ENCODE measurements around the gene NRP1.

The NRP1 gene

GRCh38 chr10:33333260-33334101, 986 bp downstream of the NRP1 start:
- H3K27ac ChIP-seq = no peak overlapping the region
- H3K4me3 ChIP-seq (ENCODE audit: low read depth in 1 of 2, low read length in 1 of 2) = peak overlapping the region; percentile 15 to 32

DNA sequence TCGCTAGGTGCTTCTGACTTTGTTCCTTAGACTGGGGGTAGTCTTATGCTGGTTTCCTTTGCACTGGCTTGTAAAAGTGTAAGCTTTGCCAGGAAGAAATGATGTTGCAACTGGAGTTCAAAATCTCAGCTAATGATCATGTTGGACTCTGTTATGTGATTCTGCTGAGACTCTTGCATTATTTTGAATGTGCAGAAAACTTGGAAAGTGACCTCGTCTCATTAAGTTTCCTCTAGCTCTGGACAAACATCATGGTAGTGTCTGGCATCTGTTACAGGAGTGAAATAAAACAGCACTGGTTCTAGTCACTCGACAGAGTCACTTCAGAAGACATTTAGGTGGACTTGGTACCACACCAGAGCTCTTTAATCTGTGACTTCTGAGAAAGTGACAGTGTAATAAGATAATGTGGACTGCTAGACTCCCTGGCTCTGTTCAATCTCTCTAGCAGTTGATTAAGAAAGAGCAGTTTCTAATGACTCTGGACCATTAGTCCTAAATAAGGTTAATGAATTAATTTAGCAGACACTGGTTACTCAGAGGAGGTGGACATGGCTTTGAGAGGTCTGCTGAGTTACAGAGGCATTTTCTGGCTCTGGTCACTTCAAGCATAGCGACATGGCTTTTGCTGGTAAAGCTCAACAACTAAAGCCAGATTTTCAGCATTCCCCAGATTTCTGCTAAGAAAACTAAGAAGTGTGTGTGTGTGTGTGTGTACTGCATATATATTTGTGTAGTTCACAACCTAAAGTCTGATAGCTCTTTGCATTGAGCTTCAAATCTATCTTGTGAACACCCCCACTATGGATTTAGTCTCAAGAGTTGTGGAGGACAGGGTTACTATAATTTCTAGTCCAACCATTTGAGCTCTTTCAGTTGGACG, 2.0 kb downstream of the NRP1 start:
- H3K27me3 ChIP-seq = peaks cover 86% of the 10 kb centered on the region
- H3K36me3 ChIP-seq = no peaks in the 10 kb centered on the region
- peaks cover 11 to 28% of the 10 kb centered on the region in 2 experiments for H3K4me1 ChIP-seq (ENCODE audit: control insufficient read depth in 1 of 2, insufficient read depth in 1 of 2, low read depth in 1 of 2, low read length in 1 of 2)
- no peaks in the 10 kb centered on the region for H3K9me3 ChIP-seq
- no peak for TF ChIP-seq CTCF (IDR thresholded peaks at IDR 0.05)
- no peak overlapping the region for H3K4me3 ChIP-seq (ENCODE audit: low read depth in 1 of 2, low read length in 1 of 2)
- no peak overlapping the region for H3K27ac ChIP-seq

More at GRCh38 chr10:33333260-33334101, 986 bp downstream of the NRP1 start:
- H3K4me1 ChIP-seq (ENCODE audit: control insufficient read depth in 1 of 2, insufficient read depth in 1 of 2, low read depth in 1 of 2, low read length in 1 of 2) = peaks cover 11 to 28% of the 10 kb centered on the region in 2 experiments
- H3K9me3 ChIP-seq = no peaks in the 10 kb centered on the region
- H3K27me3 ChIP-seq = peaks cover 87% of the 10 kb centered on the region
- H3K36me3 ChIP-seq = no peaks in the 10 kb centered on the region
- TF ChIP-seq CTCF (IDR thresholded peaks at IDR 0.05) = no peak

DNA sequence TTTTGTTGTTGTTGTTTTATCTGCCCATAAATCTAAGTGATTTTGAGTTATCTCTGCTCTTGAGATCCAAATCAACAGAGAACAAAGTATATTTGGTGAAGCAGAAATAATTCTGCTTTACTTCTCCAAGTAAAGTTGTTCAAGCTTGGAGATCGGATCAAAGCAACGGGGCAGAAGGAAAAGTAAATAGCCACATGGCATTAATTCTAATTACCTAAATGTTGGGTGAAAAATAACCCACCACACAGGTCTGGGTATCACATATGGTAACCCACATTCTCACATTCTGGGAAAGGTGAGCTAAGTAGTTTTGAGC, 3.1 kb downstream of the NRP1 start:
- Histone ChIP-seq H3K27ac (no peak overlapping the region), H3K27me3 (peaks cover 75% of the 10 kb centered on the region), H3K4me3 (ENCODE audit: low read depth in 1 of 2, low read length in 1 of 2) (no peak overlapping the region)

GRCh38 chr10:33330543-33331378, 3.7 kb downstream of the NRP1 start:
- H3K4me1 ChIP-seq (ENCODE audit: control insufficient read depth in 1 of 2, insufficient read depth in 1 of 2, low read depth in 1 of 2, low read length in 1 of 2) = peaks cover 8 to 22% of the 10 kb centered on the region in 2 experiments

More for the DNA sequence above, 3.1 kb downstream of the NRP1 start:
- TF ChIP-seq CTCF (IDR thresholded peaks at IDR 0.05) = no peak
- Histone ChIP-seq H3K9me3 (no peaks in the 10 kb centered on the region), H3K36me3 (no peaks in the 10 kb centered on the region), H3K4me1 (ENCODE audit: control insufficient read depth in 1 of 2, insufficient read depth in 1 of 2, low read depth in 1 of 2, low read length in 1 of 2) (peaks cover 10 to 28% of the 10 kb centered on the region in 2 experiments)

More at GRCh38 chr10:33330543-33331378, 3.7 kb downstream of the NRP1 start:
- H3K9me3 ChIP-seq = no peaks in the 10 kb centered on the region
- H3K4me3 ChIP-seq (ENCODE audit: low read depth in 1 of 2, low read length in 1 of 2) = no peak overlapping the region
- peaks cover 69% of the 10 kb centered on the region for H3K27me3 ChIP-seq
- no peak overlapping the region for H3K27ac ChIP-seq
- no peaks in the 10 kb centered on the region for H3K36me3 ChIP-seq
- TF ChIP-seq CTCF (IDR thresholded peaks at IDR 0.05) = no peak

Data from neutrophil (primary cell).